Spinal cord (tissue), 10 donors: ENCODE data around the gene ST6GALNAC3. TPM values are rescaled to one million over a fixed set of nuclear protein-coding genes. Genes with fewer than 3 reads are reported as not detected.

Experiments
- DNase-seq, 6 donors: peaks; one replicate each; pipeline versions ENCODE4 v3.0.0 to v3.0.0-alpha.2; 2013 to 2015; ENCODE audit warnings: low spot score in 6 of 6, low read depth in 4 of 6
- H3K27ac ChIP-seq: one replicate; pipeline ENCODE4 v1.5.1; 2013; ENCODE audit warnings: low read depth, low read length, control low read depth
- H3K27me3 ChIP-seq: one replicate; pipeline ENCODE4 v1.6.1; 2013; ENCODE audit warnings: low read length; ENCODE audit not compliant: control insufficient read depth, insufficient read depth
- H3K36me3 ChIP-seq: one replicate; pipeline ENCODE4 v1.6.1; 2013; ENCODE audit warnings: low read length; ENCODE audit not compliant: control insufficient read depth, insufficient read depth
- H3K4me1 ChIP-seq: one replicate; pipeline ENCODE4 v1.6.1; 2013; ENCODE audit warnings: low read length; ENCODE audit not compliant: control insufficient read depth, insufficient read depth
- H3K4me3 ChIP-seq: one replicate; pipeline ENCODE4 v1.5.1; 2013; ENCODE audit warnings: low read depth, low read length, control low read depth
- H3K9me3 ChIP-seq: one replicate; pipeline ENCODE4 v1.6.1; 2013; ENCODE audit warnings: low read length; ENCODE audit not compliant: control insufficient read depth, insufficient read depth
- WGBS: methylation state at CpG from one replicate; pipeline ENCODE4 v1.1.5; 2013; ENCODE audit warnings: missing lambda C conversion rate; ENCODE audit not compliant: insufficient coverage; 5-methylcytosine and 5-hydroxymethylcytosine counted together
- polyA plus RNA-seq, 2 donors: library from polyadenylated mRNA; unstranded; fragments of 120-200 nt; gene quantifications; one replicate each; pipeline ENCODE4 v1.2.1, GENCODE V29; 2013; ENCODE audit not compliant: insufficient read length in 2 of 2
- total RNA-seq, 2 donors: library from RNA; depleted of rRNA in 1 of 2; stranded (reverse); fragments of 120-200 nt in 1 of 2; fragments of >200 nt in 1 of 2; gene quantifications; one replicate each; pipeline versions ENCODE4 v1.2.3 to v1.2.4, GENCODE V29; 2013 to 2014
- donor health status: healthy.

Gene ST6GALNAC3
- total and polyA plus RNA-seq, 4 donors: 17.2 to 64.0 (median 26.0) TPM

DNA sequence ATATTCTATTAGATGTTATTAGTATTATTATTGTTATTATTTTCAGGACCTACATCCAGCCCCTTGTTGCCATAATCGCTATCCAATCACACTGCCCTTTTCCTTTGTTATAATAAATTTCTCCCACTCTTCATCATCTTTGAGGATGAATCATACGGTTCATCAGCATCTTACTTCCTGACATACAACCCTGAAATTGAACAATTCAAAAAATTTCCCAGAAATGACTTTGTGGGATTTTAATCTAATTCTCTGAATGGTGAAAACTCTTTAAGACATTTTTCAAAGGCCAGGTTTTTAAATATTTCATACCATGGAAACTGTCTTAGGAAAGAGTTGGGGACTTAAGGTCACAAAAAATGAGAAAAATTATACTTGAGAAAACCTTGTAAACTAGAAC lies 353.5 kb downstream of the ST6GALNAC3 start:
- Histone ChIP-seq H3K4me3 (no peak overlapping the region), H3K36me3 (no peaks in the 10 kb centered on the region), H3K27ac (no peak overlapping the region), H3K9me3 (no peaks in the 10 kb centered on the region), H3K4me1 (no peaks in the 10 kb centered on the region), H3K27me3 (no peaks in the 10 kb centered on the region)
- WGBS: no CpG with 5 or more reads among the region's 2 CpGs
- DNase-seq: no peak

DNA sequence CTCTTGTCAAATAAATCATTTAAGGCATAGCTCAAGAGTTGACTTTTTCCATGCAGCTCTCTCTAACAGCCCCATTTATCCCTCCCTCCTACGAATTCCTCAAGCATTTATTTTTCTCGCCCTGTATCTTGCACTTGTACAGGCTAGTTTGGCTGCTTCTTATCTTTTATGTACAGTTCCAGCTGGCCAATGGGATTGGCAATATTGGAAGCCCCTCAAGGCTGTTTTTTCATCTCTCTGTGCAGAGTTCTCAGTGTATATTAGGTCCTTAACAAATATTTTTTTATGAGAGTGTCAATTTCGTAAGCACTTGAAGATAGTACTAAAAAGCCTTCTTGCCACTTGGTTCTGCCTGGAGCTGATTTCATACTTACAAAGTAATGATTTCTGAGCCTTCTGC lies 356.0 kb downstream of the ST6GALNAC3 start:
- no peaks in the 10 kb centered on the region for H3K9me3 ChIP-seq
- DNase-seq: no peak
- no peak overlapping the region for H3K27ac ChIP-seq
- no peaks in the 10 kb centered on the region for H3K36me3 ChIP-seq
- no peaks in the 10 kb centered on the region for H3K4me1 ChIP-seq
- no peaks in the 10 kb centered on the region for H3K27me3 ChIP-seq
- WGBS: no CpG with 5 or more reads among the region's 3 CpGs
- no peak overlapping the region for H3K4me3 ChIP-seq

DNA sequence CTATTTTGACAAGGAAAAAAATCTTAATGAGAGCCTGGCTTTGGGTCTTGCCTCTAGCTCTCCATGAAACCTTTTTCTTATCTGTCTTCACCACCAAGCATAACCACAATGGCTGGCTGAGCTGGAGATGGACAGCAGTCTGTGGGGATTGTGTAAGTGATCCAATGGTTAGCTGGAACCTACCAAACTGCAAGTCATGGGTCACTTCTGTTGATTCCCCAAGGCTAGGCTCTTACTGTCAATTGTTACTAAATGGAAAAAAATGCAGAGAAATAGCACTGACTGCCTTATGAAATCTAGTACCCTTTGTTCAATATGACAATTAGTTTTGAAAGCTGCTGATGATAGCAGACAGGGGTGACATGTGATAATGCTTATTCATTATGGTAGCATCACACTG lies 359.0 kb downstream of the ST6GALNAC3 start:
- Histone ChIP-seq H3K36me3 (no peaks in the 10 kb centered on the region), H3K4me1 (no peaks in the 10 kb centered on the region), H3K27ac (no peak overlapping the region), H3K9me3 (no peaks in the 10 kb centered on the region), H3K4me3 (no peak overlapping the region), H3K27me3 (no peaks in the 10 kb centered on the region)
- DNase-seq: no peak

DNA sequence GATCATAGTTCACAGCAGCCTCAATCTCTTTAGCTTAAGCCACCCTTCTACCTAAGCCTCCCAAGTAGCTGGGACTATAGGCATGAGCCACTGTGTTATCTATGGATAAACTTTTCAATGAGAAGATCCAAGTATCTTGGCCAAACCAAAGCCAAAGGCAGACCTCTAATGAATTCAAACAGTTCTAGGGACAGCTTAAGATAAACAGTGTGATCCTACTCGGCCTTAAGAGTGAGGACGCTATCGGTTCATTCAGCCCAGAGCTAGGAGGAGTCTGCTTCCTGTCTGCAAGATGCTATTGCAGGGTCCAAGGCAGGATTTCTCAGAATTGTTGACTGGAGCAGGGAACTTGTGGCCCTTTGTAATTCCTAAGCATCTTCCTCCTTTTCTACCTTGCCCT lies 368.7 kb downstream of the ST6GALNAC3 start:
- 67% methylated on average over 3 of the region's 3 CpGs for WGBS
- H3K9me3 ChIP-seq: no peaks in the 10 kb centered on the region
- H3K27me3 ChIP-seq: no peaks in the 10 kb centered on the region
- DNase-seq: no peak
- H3K4me1 ChIP-seq: no peaks in the 10 kb centered on the region
- no peak overlapping the region for H3K4me3 ChIP-seq
- no peak overlapping the region for H3K27ac ChIP-seq
- H3K36me3 ChIP-seq: no peaks in the 10 kb centered on the region

DNA sequence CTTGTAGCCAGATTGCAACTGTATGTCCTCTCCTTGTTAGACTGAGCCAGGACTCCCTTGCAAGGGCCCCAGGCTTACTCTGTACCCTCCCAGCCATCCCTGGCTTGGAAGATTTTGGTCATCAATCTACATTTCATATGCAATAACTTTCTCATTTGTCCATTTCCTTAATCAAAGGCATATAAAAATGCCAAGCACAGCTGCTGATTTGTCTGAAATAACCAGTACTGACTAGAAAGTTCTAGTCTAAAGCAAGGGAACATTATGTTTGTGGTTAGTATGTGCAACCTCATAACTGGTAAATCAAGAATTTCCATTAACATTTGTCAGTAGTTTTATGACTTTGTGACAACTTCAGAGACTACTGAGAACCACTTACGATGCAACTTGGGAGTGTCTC lies 370.2 kb downstream of the ST6GALNAC3 start:
- Histone ChIP-seq H3K27ac (no peak overlapping the region), H3K27me3 (no peaks in the 10 kb centered on the region), H3K9me3 (peaks cover 1% of the 10 kb centered on the region), H3K4me1 (no peaks in the 10 kb centered on the region), H3K4me3 (no peak overlapping the region), H3K36me3 (no peaks in the 10 kb centered on the region)
- no CpG with 5 or more reads among the region's 1 CpG for WGBS
- no peak for DNase-seq

DNA sequence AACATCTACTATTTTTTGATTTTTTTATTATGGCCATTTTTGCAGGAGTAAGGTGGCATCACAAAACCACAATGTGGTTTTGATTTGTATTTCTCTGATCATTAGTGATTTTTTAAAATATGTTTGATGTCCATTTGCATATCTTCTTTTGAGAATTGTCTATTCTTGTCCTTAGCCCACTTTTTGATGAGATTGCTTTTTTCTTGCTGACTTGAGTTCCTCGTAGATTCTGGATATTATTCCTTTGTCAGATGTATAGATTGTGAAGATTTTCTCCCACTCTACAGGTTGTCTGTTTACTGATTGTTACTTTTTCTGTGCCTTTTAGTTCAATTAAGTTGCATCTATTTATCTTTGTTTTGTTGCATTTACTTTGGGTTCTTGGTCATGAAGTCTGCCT lies 375.7 kb downstream of the ST6GALNAC3 start:
- Histone ChIP-seq H3K4me1 (no peaks in the 10 kb centered on the region), H3K36me3 (no peaks in the 10 kb centered on the region), H3K27ac (no peak overlapping the region), H3K4me3 (no peak overlapping the region), H3K9me3 (peaks cover 1% of the 10 kb centered on the region), H3K27me3 (no peaks in the 10 kb centered on the region)
- WGBS: no CpG with 5 or more reads among the region's 1 CpG
- no peak for DNase-seq

DNA sequence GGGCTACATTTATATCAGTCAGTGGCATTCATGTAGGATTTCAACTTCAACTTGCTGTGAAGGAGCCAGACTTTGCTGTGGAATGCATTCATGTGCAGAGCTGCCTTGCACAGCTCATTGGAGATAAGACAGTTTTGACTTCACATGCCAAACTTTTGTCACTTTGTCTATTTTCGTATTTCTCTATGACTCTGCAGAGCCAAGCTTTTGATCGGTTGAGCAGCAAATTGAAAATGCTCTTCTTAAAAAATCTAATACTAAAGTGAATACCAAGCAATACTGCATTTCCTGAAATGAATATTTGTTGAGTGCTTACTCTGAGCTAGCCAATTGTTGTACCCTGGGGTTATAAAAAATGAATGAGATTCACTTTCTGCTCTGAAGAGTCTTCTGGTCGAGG lies 388.7 kb downstream of the ST6GALNAC3 start:
- H3K4me1 ChIP-seq: no peaks in the 10 kb centered on the region
- H3K27me3 ChIP-seq: no peaks in the 10 kb centered on the region
- peak in 1 of 6 donors; percentile 43 for DNase-seq
- 90% methylated on average over 1 of the region's 3 CpGs for WGBS
- H3K4me3 ChIP-seq: no peak overlapping the region
- no peaks in the 10 kb centered on the region for H3K9me3 ChIP-seq
- no peaks in the 10 kb centered on the region for H3K36me3 ChIP-seq
- no peak overlapping the region for H3K27ac ChIP-seq

DNA sequence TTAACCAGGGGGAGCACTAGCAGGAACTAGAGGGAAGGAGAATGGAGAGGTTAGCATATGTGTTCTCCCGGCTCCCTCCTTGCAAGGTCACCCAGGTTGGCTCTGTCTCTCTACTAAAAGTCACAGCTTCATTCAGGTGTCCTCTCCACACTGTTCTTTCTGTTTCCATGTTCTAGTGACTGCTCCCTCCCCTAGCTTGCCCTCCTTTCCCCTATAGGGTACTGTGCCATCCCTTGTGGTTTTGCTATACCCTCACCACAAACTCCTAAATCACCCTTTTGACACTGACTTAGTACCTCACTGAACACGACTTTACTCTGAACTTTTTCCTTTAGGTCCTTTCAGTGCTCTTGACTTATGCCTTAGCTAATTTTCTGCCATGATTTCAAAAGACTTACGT lies 389.3 kb downstream of the ST6GALNAC3 start:
- Histone ChIP-seq H3K4me1 (no peaks in the 10 kb centered on the region), H3K9me3 (no peaks in the 10 kb centered on the region), H3K27me3 (no peaks in the 10 kb centered on the region), H3K4me3 (no peak overlapping the region), H3K36me3 (no peaks in the 10 kb centered on the region), H3K27ac (no peak overlapping the region)
- no peak for DNase-seq
- 100% methylated on average over 1 of the region's 3 CpGs for WGBS

DNA sequence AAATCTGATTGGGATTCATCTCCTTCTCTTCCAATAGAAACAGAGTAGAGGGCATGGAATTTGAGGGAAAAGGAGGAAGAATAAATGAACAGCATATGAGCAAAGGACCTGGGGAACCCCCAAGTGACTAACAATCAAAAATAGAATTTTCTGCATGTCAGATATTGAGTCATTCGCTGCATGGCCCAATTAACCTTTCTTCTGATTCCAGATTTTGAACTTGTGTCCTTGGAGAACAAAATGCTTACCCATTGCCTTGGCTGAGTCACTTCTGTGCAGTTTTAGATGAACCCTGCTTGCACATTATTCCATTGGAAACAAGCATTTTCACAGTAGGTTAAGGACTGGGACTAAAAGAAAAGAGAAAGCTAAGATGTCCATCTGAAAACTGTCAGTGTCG lies 390.5 kb downstream of the ST6GALNAC3 start:
- Histone ChIP-seq H3K27me3 (no peaks in the 10 kb centered on the region), H3K36me3 (no peaks in the 10 kb centered on the region), H3K4me3 (no peak overlapping the region), H3K4me1 (no peaks in the 10 kb centered on the region), H3K27ac (no peak overlapping the region), H3K9me3 (no peaks in the 10 kb centered on the region)
- WGBS: 100% methylated on average over 1 of the region's 2 CpGs
- DNase-seq: no peak

DNA sequence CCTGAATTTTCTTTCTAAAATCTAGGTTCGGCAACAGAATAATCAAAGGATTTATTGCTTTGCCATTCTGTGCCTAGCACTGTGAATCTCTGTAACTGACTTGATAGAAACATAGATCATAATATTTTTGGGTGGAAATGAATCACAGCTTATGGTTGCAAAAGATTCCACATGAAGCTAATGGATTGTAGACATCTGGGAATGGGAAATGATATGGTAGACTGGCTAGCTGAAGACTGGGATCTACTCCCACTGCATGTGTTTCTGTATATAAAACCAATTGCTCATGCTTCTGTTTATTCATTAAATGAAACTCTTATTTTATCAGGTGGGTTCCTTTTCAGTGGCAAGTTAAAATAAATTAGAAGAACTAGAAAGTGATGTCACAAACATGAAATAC lies 395.6 kb downstream of the ST6GALNAC3 start:
- Histone ChIP-seq H3K36me3 (no peaks in the 10 kb centered on the region), H3K4me3 (no peak overlapping the region), H3K4me1 (no peaks in the 10 kb centered on the region), H3K27ac (no peak overlapping the region), H3K27me3 (no peaks in the 10 kb centered on the region), H3K9me3 (no peaks in the 10 kb centered on the region)
- DNase-seq: no peak
- WGBS: no CpG with 5 or more reads among the region's 1 CpG

DNA sequence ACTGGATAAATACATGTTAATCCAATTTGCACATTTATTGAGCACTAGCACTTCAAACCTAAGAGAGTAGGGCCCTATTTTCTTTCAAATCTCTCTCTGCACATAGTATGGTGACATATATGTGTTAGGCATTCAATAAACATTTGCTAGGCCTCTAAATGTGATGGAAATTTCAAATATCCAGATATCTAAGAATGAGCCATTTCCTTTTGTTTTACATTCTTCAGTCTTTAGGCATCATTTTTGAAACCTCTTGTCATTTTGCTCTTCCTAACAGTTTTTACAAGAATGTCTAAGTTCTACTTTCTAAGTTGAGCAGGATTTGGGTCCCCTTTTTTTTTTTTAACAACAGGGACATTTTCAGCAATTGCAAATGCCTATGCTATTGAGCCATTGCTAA lies 397.0 kb downstream of the ST6GALNAC3 start:
- Histone ChIP-seq H3K4me3 (no peak overlapping the region), H3K9me3 (no peaks in the 10 kb centered on the region), H3K36me3 (no peaks in the 10 kb centered on the region), H3K4me1 (no peaks in the 10 kb centered on the region), H3K27me3 (no peaks in the 10 kb centered on the region), H3K27ac (no peak overlapping the region)
- no peak for DNase-seq
